Measurements from ENCODE around the gene ZBTB21.

Gene ZBTB21

DNA sequence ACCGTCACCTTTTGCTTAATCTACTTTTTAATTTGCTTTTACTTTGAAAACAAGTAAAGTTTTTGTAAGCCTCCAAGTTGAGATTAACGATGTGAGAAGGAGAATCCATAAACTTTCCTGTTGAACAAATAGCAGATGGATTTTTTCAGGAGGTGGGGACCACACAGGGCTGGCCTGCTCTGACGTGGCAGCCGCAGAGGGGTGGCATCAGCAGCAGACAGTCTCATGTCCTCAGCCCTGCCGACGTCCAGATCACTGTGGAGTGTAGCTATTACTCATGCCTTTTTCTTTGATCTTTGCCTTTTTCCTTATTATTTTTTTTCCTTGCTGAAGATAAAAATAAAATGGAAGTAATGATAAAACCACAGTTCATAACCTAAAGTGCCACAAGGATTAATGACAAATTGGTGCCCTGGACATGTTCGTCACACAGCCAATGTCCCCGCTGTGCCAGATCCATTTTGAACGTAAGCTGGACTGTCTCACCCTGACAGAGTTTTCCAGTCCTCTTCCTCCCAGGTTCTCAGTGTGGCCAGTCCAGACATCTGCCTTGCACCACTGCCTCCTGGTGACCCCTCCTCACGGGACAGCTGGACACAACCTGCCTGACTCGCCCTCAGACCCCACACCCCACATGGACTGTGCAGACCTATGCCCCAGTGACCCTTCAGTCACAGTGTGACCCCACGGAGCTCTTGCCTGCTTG, 15.4 kb upstream of the ZBTB21 start:
- DNase-seq: no peak
- intact Hi-C loops (cut with DNase I): no loop called here

DNA sequence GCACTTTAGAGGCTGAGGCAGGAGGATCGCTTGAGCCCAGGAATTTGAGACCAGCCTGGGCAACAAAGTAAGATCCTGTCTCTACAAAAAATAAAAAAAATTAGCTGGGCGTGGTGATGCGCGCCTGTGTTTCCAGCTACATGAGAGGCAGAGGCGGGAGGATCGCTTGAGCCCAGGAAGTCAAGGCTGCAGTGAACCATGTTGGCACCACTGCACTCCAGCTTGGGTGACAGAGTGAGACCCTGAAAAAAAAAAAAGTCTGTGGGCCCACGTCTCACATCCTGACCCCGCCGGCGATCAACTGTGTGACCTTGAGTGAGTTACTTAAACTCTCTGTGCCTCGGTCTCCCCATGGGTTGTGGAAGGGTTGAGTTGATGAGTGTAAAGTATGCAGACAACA, 12.7 kb upstream of the ZBTB21 start:
- intact Hi-C loops (cut with DNase I): no loop called here
- no peak for DNase-seq

DNA sequence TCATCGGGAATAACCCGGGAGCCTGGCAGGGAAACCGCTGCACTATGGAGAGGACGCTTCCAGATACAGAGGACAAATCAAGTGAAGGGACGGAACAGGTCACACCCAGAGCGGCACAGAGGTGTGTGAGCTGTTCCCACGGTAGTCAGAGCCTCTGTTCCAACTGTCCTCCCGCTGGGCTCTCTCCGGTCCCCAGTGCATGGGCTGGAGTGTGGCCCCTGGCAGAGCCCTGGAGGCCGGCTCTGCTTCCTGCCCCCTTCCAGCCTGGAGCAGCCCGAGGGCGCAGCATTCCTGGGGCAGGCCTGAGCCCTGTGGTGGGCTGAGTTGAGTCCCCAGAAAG, 11.9 kb upstream of the ZBTB21 start:
- intact Hi-C loops (cut with DNase I): no loop called here
- DNase-seq: no peak

GRCh38 chr21:42021371-42022090, 11.4 kb upstream of the ZBTB21 start:
- intact Hi-C loops (cut with DNase I): no loop called here
- peak in 12 of 42 donors; percentile 9 to 51 (median 37) for DNase-seq

GRCh38 chr21:42019706-42020105, 9.5 kb upstream of the ZBTB21 start:
- intact Hi-C loops (cut with DNase I): no loop called here
- no peak for DNase-seq

DNA sequence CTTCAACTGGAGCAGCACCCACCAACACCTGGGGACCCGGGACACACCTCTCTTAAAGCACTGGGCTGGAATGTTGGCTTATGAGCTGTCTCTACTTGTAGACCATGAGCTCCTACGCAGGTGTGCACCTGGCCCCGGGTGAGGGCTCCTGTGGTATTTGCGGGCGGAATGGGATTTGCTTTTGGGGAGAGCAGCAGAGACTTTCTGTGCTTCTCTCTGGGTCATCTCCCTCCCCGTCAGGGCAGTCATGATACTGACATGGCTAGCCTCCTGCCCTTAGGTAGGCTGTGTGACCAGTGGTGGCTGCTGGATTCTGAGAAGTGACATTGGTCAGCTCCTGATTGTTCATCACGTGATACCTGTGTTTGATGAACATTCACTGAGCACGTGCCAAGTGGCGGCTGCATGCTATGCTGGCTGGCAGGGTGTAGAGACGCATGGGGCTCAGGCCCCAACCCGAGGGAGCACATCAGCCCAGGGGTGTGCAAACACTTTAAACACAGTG, 9.0 kb upstream of the ZBTB21 start:
- intact Hi-C loops (cut with DNase I): no loop called here
- no peak for DNase-seq

DNA sequence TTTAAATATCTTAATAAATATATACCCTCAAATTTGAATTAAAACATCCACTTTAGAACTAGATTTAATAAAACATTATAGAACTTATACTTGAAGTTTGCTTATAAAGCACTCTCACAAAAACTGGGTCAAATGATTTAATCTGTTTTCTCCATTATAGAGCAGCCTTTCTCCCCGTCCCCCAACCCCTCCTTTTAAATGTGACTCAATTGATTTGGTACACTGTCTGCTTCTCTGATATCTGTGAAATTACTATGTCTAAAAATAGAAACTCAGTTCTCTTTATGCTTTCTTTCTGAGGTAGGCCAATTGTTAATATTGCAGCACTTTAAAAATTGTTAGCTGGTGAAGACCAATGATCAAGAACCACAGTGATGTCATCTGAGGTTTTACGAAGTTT, 6.9 kb upstream of the ZBTB21 start:
- intact Hi-C loops (cut with DNase I): no loop called here
- DNase-seq: no peak

DNA sequence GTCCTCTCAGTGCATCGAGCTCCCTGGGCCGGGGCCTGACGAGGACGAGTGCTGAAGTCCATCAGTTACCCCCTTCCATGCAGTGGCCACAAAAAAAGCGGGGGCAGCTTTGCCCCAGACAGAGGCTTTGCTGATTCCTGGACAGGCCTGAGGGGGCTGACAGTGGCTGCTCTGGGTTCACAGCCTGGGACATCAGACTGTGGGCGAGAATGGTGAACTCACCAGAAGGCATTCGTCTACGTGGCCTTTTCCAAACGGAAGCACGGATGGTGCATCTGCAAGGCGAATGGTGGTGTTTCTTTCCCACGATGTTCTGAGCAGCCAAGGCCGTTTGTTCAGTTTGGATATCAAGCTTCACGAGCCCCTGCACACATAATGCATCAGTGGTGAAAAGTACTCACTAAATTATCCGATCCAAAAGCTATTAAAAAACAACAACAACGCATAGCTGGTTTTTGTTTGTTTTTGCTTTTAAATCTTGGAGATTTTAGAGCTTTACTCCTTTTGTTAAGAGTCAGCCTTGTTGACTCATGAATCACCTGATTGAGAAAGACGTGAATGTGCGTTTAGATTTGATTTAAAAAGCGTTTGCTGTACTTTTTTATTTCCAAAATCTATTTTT, 6.3 kb upstream of the ZBTB21 start:
- no peak for DNase-seq
- intact Hi-C loops (cut with DNase I): no loop called here

DNA sequence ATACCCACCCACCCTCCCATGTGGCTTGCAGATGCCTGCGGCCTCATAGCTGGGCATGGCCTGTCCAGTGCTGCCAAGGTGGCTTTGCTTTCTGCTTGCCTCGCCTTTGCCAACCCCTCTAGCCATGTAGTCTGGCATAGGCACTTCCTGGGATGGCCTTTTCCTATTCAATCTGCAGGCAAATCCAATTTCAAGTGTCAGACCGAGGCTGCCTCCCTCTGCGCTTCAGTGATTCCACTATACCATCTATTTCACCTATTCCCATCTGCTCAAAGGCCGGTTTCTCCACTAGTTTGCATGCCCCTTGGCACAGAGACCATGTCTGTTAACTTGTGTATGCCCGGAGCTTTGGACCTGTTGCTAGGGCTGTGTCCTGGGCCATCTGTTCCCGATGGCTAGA, 3.8 kb upstream of the ZBTB21 start:
- intact Hi-C loops (cut with DNase I): no loop called here
- DNase-seq: no peak

DNA sequence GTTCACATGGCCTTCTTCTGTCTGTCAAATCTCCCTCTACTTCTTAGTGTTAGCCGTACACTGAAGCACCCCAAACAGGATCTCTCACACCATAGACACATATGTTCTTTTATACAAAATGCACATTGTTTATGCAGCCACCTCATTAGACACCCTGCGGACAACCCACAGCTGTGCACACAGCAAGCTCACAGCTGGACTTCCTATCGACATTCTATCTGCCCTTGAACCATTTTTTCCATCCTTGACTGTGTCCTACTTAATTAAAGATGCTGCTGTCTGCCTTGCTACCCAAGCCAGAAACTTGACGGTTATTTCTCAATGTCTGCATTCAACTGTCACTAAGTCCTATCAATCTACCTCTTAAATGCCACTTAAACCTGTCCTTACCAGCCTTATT, 3.2 kb upstream of the ZBTB21 start:
- intact Hi-C loops (cut with DNase I): no loop called here
- DNase-seq: no peak

GRCh38 chr21:42012763-42013329, 2.7 kb upstream of the ZBTB21 start:
- intact Hi-C loops (cut with DNase I): no loop called here
- no peak for DNase-seq

GRCh38 chr21:42012344-42012743, 2.2 kb upstream of the ZBTB21 start:
- DNase-seq: peak in 1 of 42 donors; percentile 10

GRCh38 chr21:42010507-42011495, 641 bp upstream of the ZBTB21 start:
- DNase-seq: peak in 13 of 42 donors; percentile 13 to 56 (median 36)
- intact Hi-C loops (cut with DNase I): no loop called here

More at GRCh38 chr21:42012344-42012743, 2.2 kb upstream of the ZBTB21 start:
- intact Hi-C loops (cut with DNase I): no loop called here

DNA sequence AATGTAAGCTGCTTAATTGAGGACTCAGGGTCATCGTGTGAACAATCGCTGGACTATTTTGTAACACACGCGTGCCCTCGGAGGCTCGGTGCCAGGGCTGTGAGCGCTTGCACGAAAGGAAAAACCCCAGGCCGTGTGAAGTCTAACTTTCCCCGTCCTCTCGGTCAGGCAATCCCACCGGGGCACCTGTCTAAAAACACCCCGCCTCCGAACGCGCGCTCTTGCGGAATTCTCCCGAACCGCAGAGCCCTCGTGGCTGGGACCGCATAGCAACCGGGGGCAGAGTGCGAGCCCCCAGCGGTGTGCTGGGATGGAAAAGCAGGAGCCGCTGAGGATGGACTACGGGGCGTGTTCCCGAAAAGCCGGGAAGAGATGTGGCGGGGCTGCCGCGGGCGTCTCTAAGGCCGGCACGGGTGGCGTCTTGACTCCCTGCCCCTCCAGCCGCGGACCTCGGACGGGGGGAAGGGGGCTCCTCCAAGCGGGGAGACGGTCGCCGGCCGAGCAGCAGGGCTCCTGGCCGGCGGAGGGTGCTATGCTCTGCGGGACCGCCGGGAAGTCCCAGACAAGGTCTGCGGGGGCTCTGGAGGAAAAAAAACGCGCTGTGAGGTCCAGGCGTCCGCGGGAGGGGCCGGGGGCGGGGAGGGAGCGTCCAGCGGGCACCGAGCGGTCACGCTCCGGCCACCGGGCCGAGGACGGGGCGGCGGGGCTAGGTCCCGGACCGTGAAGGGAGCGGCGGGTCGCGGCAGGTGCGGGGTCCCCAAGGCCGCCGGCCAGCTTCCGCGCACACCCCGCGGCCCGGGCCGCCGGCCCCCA, 936 bp downstream of the ZBTB21 start:
- intact Hi-C loops (cut with DNase I): loop anchor here (5.0 to 10.0 kb wide), 3 partner anchors 54 to 866 kb away; partner anchors contain the start of genes C2CD2 and WDR4

GRCh38 chr21:42007356-42007940, 2.7 kb downstream of the ZBTB21 start:
- intact Hi-C loops (cut with DNase I): loop anchor here (5.0 to 10.0 kb wide), 3 partner anchors 53 to 867 kb away; partner anchors contain the start of genes C2CD2 and WDR4
- peak in 1 of 42 donors; percentile 2 for DNase-seq

More for the DNA sequence above, 936 bp downstream of the ZBTB21 start:
- peak; percentile 11 to 73 (median 52) for DNase-seq

GRCh38 chr21:42006765-42007164, 3.4 kb downstream of the ZBTB21 start:
- intact Hi-C loops (cut with DNase I): loop anchor here (5.0 to 10.0 kb wide), 3 partner anchors 52 to 868 kb away; partner anchors contain the start of genes C2CD2 and WDR4

More at GRCh38 chr21:42006765-42007164, 3.4 kb downstream of the ZBTB21 start:
- no peak for DNase-seq
